Activated CD4-positive, alpha-beta T cell treated with anti-CD3 and anti-CD28 coated beads, Interleukin-2, amount 50 U/mL, for 4 hours (primary cell): Measurements from ENCODE around the gene TRIM38.
A peak's percentile ranks its signal among the peaks of the same experiment; 100 is the strongest.
"Not testable (repeated sequence)": the region's sequence is repeated elsewhere in the genome, so short reads cannot be mapped to it uniquely, and the experiment has no call there.

Experiments
- DNase-seq, 2 experiments: peaks; one replicate each; pipeline ENCODE4 v3.0.0-alpha.2; 2020

Gene TRIM38, protein sequence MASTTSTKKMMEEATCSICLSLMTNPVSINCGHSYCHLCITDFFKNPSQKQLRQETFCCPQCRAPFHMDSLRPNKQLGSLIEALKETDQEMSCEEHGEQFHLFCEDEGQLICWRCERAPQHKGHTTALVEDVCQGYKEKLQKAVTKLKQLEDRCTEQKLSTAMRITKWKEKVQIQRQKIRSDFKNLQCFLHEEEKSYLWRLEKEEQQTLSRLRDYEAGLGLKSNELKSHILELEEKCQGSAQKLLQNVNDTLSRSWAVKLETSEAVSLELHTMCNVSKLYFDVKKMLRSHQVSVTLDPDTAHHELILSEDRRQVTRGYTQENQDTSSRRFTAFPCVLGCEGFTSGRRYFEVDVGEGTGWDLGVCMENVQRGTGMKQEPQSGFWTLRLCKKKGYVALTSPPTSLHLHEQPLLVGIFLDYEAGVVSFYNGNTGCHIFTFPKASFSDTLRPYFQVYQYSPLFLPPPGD

DNA sequence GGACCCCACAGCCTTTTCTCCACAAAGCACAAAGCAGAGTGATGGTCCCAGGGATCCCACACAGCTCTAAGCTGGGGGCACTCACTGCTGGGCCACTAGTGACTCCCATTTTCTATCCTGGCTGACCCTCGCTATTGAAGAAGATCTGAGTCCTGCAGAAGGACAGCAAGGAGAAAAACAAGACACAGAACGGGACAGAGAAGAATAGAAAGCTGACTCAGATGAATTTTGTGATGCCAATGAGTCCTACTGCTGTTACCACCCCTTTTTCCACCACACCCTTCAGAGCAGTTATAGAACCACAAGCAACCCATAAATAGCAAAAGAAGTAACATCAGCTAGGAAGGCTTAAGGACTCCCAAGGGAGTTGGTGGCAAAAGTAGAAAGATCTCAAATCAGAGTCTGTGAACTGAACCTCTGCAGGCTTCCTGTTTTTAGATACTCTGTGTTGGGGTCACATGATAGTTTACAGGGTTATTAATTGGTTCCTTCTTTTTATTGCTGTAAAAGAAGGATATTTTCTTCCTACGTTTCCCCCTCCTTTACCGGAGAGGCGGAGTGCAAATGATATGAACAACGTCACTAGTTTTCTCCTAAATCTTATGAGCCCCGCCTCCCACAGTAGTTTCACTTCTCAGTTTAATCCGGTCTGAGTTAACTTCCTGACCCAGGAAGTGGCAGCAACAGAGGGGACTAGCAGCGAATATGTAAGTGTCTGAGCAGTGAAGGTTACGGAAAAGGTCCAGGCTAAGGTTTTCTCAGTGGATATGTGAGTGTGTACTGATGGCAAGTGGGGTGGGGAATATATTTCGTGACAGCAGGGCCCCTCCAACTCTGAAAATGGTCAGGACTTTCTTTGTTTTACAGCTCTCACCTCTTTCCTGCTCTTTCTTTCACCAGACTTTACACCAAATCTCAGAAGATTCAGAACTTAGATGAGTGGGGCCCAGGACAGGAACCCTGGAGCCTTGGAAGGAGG is at the start of gene TRIM38:
TSS of gene TRIM38 (plus strand) at position 654 of the 979 bp plus-strand sequence. CDS start 3,721 bp downstream, outside the sequence.
- DNase-seq = peak; percentile 64 to 69

DNA sequence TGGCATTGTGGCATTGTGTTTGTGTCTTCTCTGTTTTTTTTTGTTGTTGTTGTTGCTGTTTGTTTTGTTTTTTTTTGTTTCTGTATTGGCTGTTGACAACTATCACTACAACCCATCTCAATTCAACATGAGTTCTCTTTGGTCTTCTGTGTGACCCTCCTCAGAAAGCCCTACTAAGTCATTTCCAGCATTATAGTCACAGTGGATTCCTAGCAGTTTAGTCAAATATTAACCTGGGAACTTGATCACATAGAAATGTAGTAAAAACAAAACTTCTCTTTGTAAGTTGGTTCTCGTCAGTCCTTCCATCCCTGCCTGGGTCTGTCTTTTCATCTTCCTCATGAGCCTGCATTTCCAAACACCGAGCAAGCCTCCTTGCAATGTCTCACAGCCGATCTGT is 48.9 kb upstream of the TRIM38 start:
- DNase-seq = no peak

DNA sequence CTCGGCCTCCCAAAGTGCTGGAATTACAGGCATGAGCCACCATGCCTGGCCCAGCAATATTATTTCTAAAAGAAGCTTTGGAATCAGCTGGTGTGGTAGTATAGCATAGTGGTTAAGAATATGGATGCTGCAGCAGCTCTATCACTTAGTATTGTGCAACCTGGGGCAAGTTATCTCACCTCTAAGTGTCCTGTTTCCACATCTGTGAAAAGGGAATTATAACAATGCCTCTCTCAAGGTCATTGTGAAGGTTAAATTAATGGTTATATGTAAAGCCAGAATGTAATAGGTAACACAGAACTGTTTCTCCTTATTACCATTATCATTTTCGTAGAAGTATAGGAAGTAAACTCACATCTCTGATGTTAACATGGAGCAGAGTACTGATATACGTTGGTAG is 46.3 kb upstream of the TRIM38 start:
- DNase-seq = no peak

DNA sequence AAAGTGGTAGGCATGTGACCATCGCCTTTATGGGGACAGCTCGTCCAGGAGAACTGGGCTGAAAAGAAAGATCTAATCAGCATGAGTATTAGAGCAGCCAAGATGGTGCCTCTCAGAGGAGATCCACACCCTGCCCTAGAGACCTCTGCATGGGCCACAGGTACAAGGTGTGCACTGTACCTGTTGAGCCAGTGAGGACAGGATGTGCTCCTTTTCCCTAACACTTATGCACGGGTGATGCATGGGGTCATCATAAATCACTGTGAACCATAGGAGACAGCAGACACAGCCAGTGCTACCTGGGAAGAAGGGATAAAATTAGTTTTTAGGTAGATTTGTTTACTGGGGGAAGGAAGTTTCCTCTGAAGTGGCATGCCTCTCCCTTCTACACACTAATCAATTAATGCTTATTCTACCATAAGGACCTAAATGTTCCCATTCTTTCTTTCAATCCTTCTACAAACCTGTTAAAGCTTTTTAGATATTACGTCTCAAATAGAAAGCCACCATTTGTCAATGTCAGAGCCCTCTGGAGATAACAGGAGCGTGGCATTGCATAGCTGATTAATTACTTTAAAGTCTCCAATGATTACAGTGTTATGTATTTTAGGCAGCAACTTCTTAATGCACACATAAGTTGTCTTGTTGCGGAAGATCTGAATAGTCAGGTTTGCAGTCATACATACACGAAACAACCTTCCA is 45.7 kb upstream of the TRIM38 start:
- no peak for DNase-seq

DNA sequence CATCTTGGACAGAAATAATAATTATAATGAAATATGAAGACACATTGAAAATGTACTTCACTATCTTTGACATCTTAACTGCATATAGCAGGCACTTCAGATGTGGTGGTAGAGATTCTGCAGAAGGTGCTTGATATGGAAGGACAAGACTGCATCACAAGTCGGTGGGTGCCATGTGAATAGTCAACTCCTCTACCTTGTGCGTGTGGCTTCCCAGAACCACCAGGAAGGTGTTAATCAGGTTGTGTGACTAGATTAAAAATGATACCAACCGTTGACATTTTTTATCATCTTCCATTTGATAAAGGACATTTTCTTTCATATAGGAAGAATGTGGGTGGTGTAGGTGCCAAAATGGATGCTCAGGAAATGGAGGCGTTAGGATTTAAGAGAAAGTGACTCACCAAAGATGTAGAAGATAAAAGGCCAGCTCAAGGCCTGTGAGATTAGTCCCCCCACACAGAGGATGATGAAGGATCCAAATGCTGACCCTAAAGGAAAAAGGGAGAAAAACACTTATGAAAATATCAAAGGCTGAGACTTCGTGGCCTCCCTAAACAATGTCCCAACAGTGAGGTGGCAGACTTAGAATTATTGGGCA is 44.4 kb upstream of the TRIM38 start:
- DNase-seq = no peak

DNA sequence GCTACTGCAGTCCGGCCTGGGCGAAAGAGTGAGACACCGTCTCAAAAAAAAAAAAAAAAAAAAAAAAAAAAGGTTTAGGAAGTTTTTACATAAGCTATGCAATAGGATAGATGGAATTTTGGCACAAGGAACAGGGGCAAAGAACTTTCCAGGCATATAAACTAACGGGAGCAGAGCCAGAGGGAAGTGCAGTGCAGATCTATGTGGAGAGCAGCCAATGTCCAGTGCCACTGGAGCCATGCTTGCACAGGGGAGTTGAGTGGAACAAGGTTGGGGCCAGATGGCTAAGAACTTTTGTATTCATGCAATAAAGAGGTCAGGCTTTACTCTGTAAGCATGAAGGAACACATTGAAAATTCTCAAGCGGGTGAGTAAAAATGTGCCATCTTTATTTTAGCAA is 42.9 kb upstream of the TRIM38 start:
- DNase-seq = no peak

DNA sequence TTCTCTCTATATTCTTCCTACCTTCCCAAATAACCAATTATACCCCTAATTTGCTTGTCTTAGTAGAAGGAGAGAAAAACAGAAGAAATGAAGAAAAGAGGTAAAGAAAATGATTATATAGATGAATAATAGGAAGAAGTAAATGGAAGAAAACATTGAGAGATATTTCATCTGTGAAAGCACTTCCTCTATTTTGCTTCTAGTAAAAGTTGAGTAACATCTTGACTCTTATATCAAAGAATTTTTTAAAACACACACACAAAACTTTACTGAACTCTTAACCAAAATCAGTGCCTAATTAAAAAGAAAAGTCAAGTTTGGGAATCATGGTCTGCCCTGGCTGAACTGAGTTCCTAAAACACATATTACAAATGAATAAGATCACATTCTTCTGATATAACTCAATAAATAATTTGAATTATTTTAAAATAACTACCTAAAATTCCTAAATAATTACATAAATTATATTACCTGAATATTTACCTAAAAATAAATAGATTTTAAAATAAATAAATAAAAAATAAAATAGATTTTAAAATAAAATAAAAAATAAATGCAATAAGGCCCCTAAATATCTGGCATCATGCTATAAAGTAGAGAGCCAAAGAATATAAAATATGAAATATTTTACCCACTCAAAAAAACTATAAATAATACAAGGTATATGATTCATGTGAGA is 40.9 kb upstream of the TRIM38 start:
- DNase-seq = no peak

DNA sequence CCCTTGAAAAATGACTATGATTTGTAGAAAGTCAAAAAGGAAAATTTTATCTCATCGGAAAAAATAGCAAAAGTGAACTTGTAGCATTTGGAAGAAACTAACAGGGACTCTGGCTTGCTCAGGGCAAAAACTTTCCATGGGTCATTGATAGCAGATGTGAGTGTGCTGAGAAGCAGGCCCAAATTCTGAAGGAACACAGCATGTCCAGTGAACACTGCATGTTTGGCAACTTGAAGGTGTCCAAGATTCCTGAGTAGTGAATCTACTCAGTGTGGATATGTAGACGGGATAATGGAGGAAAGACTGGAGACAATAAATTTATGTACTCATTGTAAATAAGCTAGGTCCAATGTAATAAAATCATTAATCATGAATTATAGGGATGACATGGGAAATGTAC is 40.3 kb upstream of the TRIM38 start:
- DNase-seq = no peak

DNA sequence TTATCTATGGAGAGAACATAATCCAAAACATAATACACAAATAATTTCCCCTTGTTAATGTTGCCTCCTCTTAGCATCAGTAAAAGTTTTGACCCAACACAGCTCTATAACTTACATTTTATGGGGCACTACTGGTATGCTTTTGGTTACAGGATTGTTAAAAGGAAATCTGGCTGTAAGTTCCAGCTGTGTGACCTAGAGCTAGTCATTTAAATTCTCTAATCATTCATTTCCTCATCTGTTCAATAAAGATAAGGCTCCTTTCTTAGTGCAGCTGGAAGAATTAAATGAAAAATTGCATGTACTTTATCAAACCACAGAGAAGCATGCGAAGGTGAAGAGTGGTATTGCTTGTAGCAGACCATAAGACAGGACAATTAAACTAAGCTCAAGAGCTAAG is 36.7 kb upstream of the TRIM38 start:
- DNase-seq = no peak

DNA sequence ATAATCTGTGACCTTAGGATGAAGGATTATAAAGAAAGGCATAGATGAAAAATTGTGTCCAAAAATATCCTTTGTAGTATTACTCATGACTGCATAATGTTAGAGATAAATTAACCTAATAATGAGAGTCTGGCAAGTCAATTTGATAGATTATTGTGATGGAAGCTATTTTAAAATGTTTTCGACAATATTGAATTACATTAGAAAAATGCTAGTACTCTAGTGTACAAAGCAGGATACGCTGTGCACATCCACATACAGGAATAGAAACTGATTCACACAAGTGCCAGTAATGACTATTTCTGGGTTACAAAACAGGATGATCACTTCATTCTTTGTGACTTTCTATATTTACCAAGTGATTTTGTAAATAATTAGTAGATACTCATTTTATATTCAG is 35.4 kb upstream of the TRIM38 start:
- DNase-seq = no peak

DNA sequence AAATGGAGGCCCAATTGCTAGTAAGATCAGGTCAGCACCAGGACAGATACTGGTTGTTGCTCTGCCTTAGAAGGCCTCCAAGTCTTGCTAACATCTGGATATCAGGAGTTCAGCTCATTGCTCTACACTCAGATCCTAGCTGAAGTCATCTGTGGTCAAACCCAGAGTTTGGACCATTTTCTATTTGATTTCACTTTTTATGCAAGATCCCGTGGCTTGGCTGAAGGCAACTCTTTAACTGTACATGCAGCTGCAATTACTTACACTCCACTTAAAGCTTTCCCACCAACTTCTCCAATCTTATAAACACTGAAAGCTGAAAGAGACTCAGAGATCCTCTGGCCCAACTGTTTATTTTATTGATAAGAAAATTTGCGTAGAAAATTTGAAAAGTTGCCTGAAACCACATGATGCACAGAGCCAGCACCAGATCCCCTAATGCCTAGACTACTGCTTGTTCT is 34.8 kb upstream of the TRIM38 start:
- no peak for DNase-seq

DNA sequence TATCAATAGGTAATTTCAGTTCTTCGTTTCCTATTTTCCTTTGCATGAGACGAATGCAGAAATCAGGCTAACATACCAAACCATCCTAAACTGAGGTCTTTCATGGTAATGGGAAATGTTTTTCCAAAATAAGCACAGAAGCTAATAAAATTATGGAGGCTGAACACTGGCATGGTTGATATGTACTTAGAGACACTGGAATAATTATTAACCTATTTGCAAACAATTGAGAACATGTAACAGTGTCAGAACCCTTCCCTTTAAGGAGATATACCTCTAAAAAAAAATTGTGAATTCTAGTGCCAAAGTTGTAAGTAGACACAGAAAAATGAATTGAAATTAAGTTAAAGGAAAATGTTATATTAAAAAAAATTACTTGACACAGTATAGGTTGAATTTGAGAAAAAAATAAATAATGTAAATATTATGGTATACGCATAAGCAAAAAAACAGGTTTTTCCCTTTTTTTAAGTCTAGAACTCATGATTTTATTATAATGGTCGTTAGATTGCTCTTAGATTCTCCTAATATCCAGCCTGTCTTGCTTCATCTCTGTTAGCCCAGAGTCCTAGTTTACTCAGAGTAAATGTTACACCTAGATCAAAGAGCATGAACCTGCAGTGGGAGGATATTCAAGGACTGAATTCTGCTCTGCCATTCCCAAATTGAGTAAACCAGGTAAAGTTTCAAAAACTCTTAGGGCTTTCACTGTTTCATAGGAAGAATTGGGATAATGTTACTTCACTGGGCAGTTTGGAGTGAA is 33.9 kb upstream of the TRIM38 start:
- DNase-seq = no peak

DNA sequence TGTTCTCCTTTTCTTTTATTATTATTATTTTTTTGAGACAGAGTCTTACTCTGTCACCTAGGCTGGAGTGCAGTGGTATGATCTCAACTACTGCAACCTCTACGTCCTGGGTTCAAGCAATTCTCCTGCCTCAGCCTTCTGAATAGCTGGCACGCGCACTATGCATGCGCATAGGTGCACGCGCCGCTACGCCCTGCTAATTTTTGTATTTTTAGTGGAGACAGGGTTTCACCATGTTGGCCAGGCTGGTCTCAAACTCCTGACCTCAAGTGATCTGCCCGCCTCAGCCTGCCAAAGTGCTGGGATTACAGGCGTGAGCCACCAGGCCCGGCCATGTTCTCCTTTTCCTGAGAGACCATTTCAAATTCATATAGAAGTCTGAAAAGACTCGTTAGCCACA is 32.8 kb upstream of the TRIM38 start:
- DNase-seq = not testable (repeated sequence)

DNA sequence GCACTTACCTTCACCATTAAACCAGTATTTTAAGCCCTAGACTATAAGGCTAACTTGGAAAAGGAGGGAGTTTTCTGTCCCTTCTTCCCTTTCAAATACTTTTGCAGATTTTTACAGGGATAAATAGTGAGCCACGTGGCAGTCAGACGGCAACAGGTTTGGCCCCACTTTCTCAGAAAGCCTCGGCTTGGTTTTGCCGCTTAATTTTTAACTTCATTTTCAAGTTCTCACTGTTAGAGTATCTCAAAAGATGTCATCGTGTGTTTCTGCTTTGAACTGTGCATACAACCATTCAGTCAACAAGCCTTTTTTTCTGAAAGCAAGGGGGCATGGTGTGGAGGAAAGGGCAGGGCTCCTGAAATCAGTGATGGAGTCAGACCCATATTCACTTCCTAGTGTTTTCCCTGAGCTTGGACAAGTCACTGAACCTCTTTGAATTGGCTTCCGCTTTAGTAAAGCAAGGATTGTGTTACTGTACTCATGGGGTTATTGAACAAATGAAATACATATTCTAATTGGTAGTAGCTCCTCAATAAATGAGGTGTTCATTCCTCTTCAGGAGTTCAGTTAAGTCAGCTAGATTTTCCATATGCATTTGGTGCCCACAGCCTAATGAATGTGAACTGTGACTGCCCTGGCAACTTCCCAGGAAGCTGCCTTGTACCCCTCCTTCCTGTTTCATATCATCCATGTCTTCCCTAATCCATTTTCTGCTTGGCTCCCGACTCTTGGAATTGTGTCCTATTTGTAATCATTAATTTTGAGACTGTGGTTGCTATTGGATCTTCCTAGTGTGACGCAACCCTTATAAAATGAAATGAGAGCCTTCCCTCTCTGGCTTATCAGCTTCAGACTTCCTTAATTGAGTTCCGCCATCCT is 31.8 kb upstream of the TRIM38 start, which contains the start of gene SLC17A2:
TSS of gene SLC17A2 (minus strand) at position 160 of the 879 bp plus-strand sequence. CDS start 4,895 bp downstream, outside the sequence.
- no peak for DNase-seq

DNA sequence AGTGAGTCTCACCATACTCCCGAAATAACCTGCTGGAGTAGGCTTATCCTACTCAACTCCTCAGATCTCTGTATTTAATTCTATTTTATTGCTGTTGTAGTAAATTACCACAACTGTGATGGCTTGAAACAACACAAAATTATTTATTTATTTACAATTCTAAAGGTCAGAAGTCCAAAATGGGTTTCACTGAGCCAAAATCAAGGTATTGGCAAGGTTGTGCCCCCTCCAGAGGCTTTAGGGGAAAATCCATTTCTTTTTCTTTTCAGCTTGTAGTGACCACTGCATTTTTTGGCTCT is 31.2 kb upstream of the TRIM38 start:
- DNase-seq = no peak

DNA sequence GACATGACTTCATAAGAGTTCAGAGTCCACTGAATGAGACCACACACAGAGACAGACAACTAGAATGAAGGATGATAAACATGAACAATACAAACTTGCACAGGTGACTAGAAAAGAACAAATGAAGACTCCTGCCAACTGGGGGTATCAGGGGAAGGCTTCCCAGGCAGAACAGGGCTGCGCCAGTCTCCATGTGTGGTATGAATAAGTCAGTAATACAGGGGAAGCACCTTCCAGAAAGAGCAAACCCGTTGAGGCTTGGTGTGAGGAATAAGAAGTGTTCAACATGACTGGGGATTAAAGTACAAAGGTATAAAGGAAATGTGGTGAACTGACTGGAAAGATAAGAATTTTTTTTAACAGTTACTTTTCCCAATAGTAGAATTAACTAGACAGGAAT is 28.4 kb upstream of the TRIM38 start:
- DNase-seq = no peak

DNA sequence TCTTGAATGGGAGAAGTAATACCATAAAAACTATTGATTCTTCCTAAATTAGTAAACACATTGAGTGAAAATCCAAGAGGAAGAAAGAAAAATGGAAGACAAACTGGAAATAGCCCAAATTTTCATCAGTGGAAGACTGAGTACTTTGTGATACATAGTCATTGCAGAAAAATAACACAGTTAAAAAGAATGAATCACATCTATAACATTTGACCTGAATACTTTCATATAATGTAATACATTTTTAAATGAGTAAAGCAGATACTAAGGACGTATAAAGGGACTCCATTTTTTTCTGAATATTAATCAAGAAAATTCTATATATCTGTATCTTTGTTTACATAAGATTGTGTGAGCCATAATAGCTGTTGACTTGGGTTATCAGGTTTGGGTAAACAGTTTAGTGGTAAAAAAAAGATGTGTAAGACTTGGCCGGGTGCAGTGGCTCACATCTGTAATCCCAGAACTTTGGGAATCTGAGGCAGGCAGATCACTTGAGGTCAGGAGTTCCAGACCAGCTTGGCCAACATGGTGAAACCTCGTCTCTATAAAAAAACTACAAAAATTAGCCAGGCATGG is 27.8 kb upstream of the TRIM38 start:
- DNase-seq = no peak

DNA sequence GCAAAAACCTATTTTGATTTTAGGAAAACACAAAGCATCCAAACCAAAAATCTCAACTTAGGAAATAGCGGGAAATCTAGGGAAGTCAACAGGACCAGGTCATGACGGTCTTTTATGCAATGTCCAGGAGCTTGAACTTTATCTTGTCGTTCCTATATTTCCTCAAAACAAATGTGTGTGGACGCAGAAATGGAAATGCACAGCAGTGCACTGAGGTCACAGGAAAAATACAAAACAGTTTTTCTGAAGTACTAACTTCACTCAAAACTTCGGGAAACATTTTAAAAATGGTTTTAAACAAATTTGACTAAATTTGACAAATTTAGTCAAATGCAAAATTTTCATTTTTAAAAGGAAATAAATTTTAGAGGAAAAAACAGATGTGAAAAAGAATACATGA is 26.6 kb upstream of the TRIM38 start:
- DNase-seq = no peak

DNA sequence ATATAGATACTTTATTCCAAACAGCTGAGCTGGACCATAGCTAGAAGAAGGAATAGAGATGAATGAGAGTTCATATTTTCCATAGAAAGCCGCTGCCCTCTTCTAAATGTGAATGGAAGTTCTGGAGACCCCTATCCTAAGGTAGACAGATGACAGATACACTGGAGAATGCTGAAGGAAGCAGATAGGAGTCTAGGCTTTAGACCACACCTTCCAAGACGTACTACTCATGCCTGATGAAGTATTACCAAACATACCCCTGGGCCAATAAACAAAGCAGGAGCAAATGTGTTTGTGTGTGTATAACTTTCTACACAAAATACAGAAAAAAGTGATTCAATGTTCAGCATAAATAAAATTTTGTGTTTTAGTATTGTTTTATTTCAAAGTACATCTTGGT is 23.0 kb upstream of the TRIM38 start:
- no peak for DNase-seq
